Mesendoderm (in vitro differentiated cells): ENCODE measurements around the gene SPARCL1.
A peak's percentile ranks its signal among the peaks of the same experiment; 100 is the strongest.

Experiments used
- DNase-seq: peaks from one replicate; pipeline ENCODE4 v3.0.0; 2013
- H2AK5ac ChIP-seq: 2 replicates; pipeline ENCODE4 v1.6.1; 2013; ENCODE audit warnings: low read length, inconsistent platforms
- H2BK120ac ChIP-seq: 2 replicates; pipeline ENCODE4 v1.6.1; 2013; ENCODE audit warnings: low read depth, mild to moderate bottlenecking, low read length, moderate library complexity, mixed read lengths
- H2BK15ac ChIP-seq: replicated peaks from 2 replicates; pipeline ENCODE4 v1.6.1; 2013; ENCODE audit warnings: low read depth, mild to moderate bottlenecking, moderate library complexity
- H2BK5ac ChIP-seq: 2 replicates; pipeline ENCODE4 v1.6.1; 2013; ENCODE audit warnings: low read length, inconsistent platforms
- H3K18ac ChIP-seq: 2 replicates; pipeline ENCODE4 v1.6.1; 2013; ENCODE audit warnings: mild to moderate bottlenecking, low read length, mixed read lengths
- H3K23ac ChIP-seq: one replicate; pipeline ENCODE4 v1.6.1; 2013; ENCODE audit warnings: low read length
- H3K27ac ChIP-seq: 2 replicates; pipeline ENCODE4 v1.5.1; 2013; ENCODE audit warnings: low read depth, mild to moderate bottlenecking, inconsistent platforms, low read length, moderate library complexity
- H3K27me3 ChIP-seq: 2 replicates; pipeline ENCODE4 v1.6.1; 2013; ENCODE audit warnings: low read length, control low read depth, mild to moderate bottlenecking, inconsistent platforms; ENCODE audit not compliant: insufficient read depth, poor library complexity
- H3K36me3 ChIP-seq: 2 replicates; pipeline ENCODE4 v1.6.1; 2013; ENCODE audit warnings: low read length, inconsistent platforms; ENCODE audit not compliant: control insufficient read depth, insufficient read depth
- H3K4ac ChIP-seq: one replicate; pipeline ENCODE4 v1.6.1; 2013; ENCODE audit warnings: low read depth, mild to moderate bottlenecking, low read length, moderate library complexity
- H3K4me1 ChIP-seq: 2 replicates; pipeline ENCODE4 v1.6.1; 2013; ENCODE audit warnings: low read depth, low read length, inconsistent platforms; ENCODE audit not compliant: control insufficient read depth
- H3K4me2 ChIP-seq: 2 replicates; pipeline ENCODE4 v1.6.1; 2013; ENCODE audit warnings: low read length
- H3K4me3 ChIP-seq: 2 replicates; pipeline ENCODE4 v1.5.1; 2013; ENCODE audit warnings: mild to moderate bottlenecking, low read length
- H3K56ac ChIP-seq: one replicate; pipeline ENCODE4 v1.6.1; 2013; ENCODE audit warnings: low read length
- H3K79me1 ChIP-seq: 2 replicates; pipeline ENCODE4 v1.6.1; 2013; ENCODE audit warnings: low read length, inconsistent platforms
- H3K79me2 ChIP-seq: 2 replicates; pipeline ENCODE4 v1.6.1; 2013; ENCODE audit warnings: mild to moderate bottlenecking, low read length; ENCODE audit not compliant: control insufficient read depth, insufficient read depth
- H3K9ac ChIP-seq: 2 replicates; pipeline ENCODE4 v1.6.1; 2013; ENCODE audit warnings: low read length, inconsistent platforms
- H4K5ac ChIP-seq: one replicate; pipeline ENCODE4 v1.6.1; 2013; ENCODE audit warnings: low read length
- H4K8ac ChIP-seq: one replicate; pipeline ENCODE4 v1.6.1; 2013; ENCODE audit warnings: low read depth, mild to moderate bottlenecking, control low read depth, low read length, moderate library complexity
- WGBS: extraction: QIAGEN DNeasy Blood & Tissue Kit; methylation state at CpG from one replicate; pipeline ENCODE4 v1.1.7; 2013; ENCODE audit warnings: low lambda C conversion rate, missing lambda C conversion rate; ENCODE audit not compliant: insufficient coverage; ENCODE audit errors: extremely low coverage; 5-methylcytosine and 5-hydroxymethylcytosine counted together

Gene SPARCL1

GRCh38 chr4:87444741-87445140 is 84.4 kb downstream of the SPARCL1 start:
- no peak overlapping the region for H4K8ac ChIP-seq
- no peak overlapping the region for H3K18ac ChIP-seq
- no CpG with 5 or more reads among the region's 1 CpG for WGBS
- H3K23ac ChIP-seq: no peak overlapping the region
- no peak overlapping the region for H2BK5ac ChIP-seq
- H2AK5ac ChIP-seq: no peak overlapping the region
- H3K4ac ChIP-seq: no peak overlapping the region
- H3K9ac ChIP-seq: no peak overlapping the region
- DNase-seq: no peak
- no peaks in the 10 kb centered on the region for H3K27me3 ChIP-seq
- no peak overlapping the region for H2BK15ac ChIP-seq
- H4K5ac ChIP-seq: no peak overlapping the region
- H3K4me3 ChIP-seq: no peak overlapping the region
- H3K4me2 ChIP-seq: no peak overlapping the region
- H3K56ac ChIP-seq: no peak overlapping the region
- no peak overlapping the region for H3K27ac ChIP-seq
- no peaks in the 10 kb centered on the region for H3K79me2 ChIP-seq
- H3K4me1 ChIP-seq: no peaks in the 10 kb centered on the region
- H3K79me1 ChIP-seq: no peaks in the 10 kb centered on the region
- H3K36me3 ChIP-seq: peaks cover 2% of the 10 kb centered on the region
- H2BK120ac ChIP-seq: no peak overlapping the region

- Histone ChIP-seq H4K8ac (no peak overlapping the region), H3K27me3 (no peaks in the 10 kb centered on the region), H2AK5ac (no peak overlapping the region), H3K56ac (no peak overlapping the region), H3K23ac (no peak overlapping the region), H3K27ac (no peak overlapping the region), H3K4me2 (no peak overlapping the region), H3K36me3 (peaks cover 2% of the 10 kb centered on the region), H3K4ac (no peak overlapping the region), H3K4me1 (no peaks in the 10 kb centered on the region), H2BK5ac (no peak overlapping the region), H2BK15ac (no peak overlapping the region), H3K9ac (no peak overlapping the region), H3K18ac (no peak overlapping the region), H3K4me3 (no peak overlapping the region), H4K5ac (no peak overlapping the region), H3K79me1 (no peaks in the 10 kb centered on the region), H2BK120ac (no peak overlapping the region), H3K79me2 (no peaks in the 10 kb centered on the region)
- DNase-seq: no peak
- no CpG with 5 or more reads among the region's 3 CpGs for WGBS
These were observed 86.3 kb downstream of the SPARCL1 start for GRCh38 chr4:87442889-87443288.

- Histone ChIP-seq H3K9ac (no peak overlapping the region), H2AK5ac (no peak overlapping the region), H2BK120ac (no peak overlapping the region), H3K56ac (no peak overlapping the region), H3K27ac (no peak overlapping the region), H2BK15ac (no peak overlapping the region), H4K5ac (no peak overlapping the region), H3K4me3 (no peak overlapping the region), H3K18ac (no peak overlapping the region), H3K27me3 (no peaks in the 10 kb centered on the region), H3K79me1 (peaks cover 7% of the 10 kb centered on the region), H2BK5ac (no peak overlapping the region), H3K4me2 (no peak overlapping the region), H3K79me2 (peaks cover 22% of the 10 kb centered on the region), H3K23ac (no peak overlapping the region), H4K8ac (no peak overlapping the region), H3K4me1 (no peaks in the 10 kb centered on the region), H3K36me3 (no peaks in the 10 kb centered on the region), H3K4ac (no peak overlapping the region)
- no peak for DNase-seq
- no CpG with 5 or more reads among the region's 2 CpGs for WGBS
These were observed 95.8 kb downstream of the SPARCL1 start for GRCh38 chr4:87433342-87433741.

- Histone ChIP-seq H3K79me1 (peaks cover 9% of the 10 kb centered on the region), H4K8ac (no peak overlapping the region), H3K4me3 (no peak overlapping the region), H3K79me2 (peaks cover 28% of the 10 kb centered on the region), H2BK15ac (no peak overlapping the region), H2BK120ac (no peak overlapping the region), H4K5ac (no peak overlapping the region), H3K9ac (no peak overlapping the region), H3K18ac (no peak overlapping the region), H2AK5ac (no peak overlapping the region), H3K56ac (no peak overlapping the region), H3K23ac (no peak overlapping the region), H3K4me1 (no peaks in the 10 kb centered on the region), H2BK5ac (no peak overlapping the region), H3K36me3 (no peaks in the 10 kb centered on the region), H3K27me3 (no peaks in the 10 kb centered on the region), H3K4me2 (no peak overlapping the region), H3K4ac (no peak overlapping the region), H3K27ac (no peak overlapping the region)
- WGBS: no CpG with 5 or more reads among the region's 2 CpGs
- peak; percentile 28 for DNase-seq
These were observed 99.1 kb downstream of the SPARCL1 start for GRCh38 chr4:87430038-87430437.

- Histone ChIP-seq H3K23ac (no peak overlapping the region), H3K79me2 (peaks cover 36% of the 10 kb centered on the region), H3K79me1 (peaks cover 10% of the 10 kb centered on the region), H2AK5ac (no peak overlapping the region), H2BK15ac (no peak overlapping the region), H3K9ac (no peak overlapping the region), H3K18ac (no peak overlapping the region), H3K4me3 (no peak overlapping the region), H2BK5ac (no peak overlapping the region), H3K27ac (no peak overlapping the region), H2BK120ac (no peak overlapping the region), H4K8ac (no peak overlapping the region), H3K27me3 (no peaks in the 10 kb centered on the region), H3K4me1 (peaks cover 2% of the 10 kb centered on the region), H3K4me2 (no peak overlapping the region), H3K56ac (no peak overlapping the region), H3K36me3 (no peaks in the 10 kb centered on the region), H4K5ac (no peak overlapping the region), H3K4ac (no peak overlapping the region)
- DNase-seq: no peak
- no CpG with 5 or more reads among the region's 6 CpGs for WGBS
These were observed 100.2 kb downstream of the SPARCL1 start for GRCh38 chr4:87428979-87429378.

- Histone ChIP-seq H3K4me1 (peaks cover 4% of the 10 kb centered on the region), H3K9ac (no peak overlapping the region), H3K27ac (no peak overlapping the region), H3K27me3 (no peaks in the 10 kb centered on the region), H2BK5ac (no peak overlapping the region), H3K4me3 (no peak overlapping the region), H2BK120ac (no peak overlapping the region), H4K8ac (no peak overlapping the region), H3K79me2 (peaks cover 39% of the 10 kb centered on the region), H3K79me1 (peaks cover 12% of the 10 kb centered on the region), H2AK5ac (no peak overlapping the region), H3K4ac (no peak overlapping the region), H3K56ac (no peak overlapping the region), H4K5ac (no peak overlapping the region), H3K23ac (no peak overlapping the region), H3K36me3 (no peaks in the 10 kb centered on the region), H2BK15ac (no peak overlapping the region), H3K4me2 (no peak overlapping the region), H3K18ac (no peak overlapping the region)
- WGBS: no CpG with 5 or more reads among the region's 1 CpG
- no peak for DNase-seq
These were observed 101.7 kb downstream of the SPARCL1 start for GRCh38 chr4:87427518-87427868.
